Amniotic stem cell (primary cell): Measurements from ENCODE around the gene BUB1.
"Not testable (repeated sequence)": the region's sequence is repeated elsewhere in the genome, so short reads cannot be mapped to it uniquely, and the experiment has no call there.

ENCODE experiments used
- DNase-seq: peaks from one replicate; lab custom pipeline; 2025; lab: John Stamatoyannopoulos, UW

Gene BUB1

DNA sequence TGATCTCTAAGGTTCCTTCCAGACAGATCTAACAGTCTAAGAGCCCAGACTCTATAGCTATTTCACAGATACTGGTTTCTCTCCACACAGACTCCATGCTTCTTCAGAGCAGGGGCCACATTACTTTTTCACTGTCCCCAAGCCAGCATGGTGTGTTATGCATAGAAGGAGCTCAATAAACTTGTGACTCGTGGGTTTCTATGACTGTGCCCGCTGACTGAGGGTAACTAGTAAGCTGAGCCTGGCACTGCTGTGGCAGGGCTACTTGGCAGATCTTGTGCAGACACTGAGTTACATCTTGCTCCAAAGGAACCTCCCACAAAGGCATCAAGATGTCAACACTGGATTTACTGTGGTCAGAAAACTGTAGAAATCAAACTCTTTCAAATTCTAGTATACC, 85.9 kb downstream of the BUB1 start:
- not testable (repeated sequence) for DNase-seq

- not testable (repeated sequence) for DNase-seq
Observed at GRCh38 chr2:110589677-110590330, 88.1 kb downstream of the BUB1 start.

DNA sequence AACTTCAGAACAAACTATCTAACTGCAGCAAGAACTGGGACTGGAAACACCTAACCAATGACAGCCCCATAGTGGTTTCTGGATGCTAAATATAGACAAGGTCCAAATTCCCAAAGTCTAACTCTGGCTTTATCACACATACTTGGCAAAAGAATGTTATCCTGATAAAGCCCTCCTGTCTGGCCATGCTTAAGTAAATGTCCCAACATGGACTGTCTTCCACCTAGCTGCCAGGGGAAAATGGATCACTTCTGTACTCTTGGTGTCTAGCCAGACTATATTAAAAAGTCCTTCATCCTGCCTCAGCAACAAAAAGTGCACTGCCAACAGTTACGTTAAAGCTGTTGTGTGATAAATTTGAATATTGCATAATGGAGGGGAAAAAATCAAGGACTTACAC, 89.3 kb downstream of the BUB1 start:
- not testable (repeated sequence) for DNase-seq
